Naive thymus-derived CD8-positive, alpha-beta T cell (primary cell): ENCODE data around the gene TBC1D5. TPM values are rescaled to one million over a fixed set of nuclear protein-coding genes. Genes with fewer than 3 reads are reported as not detected.
"Not testable (repeated sequence)": the region's sequence is repeated elsewhere in the genome, so short reads cannot be mapped to it uniquely, and the experiment has no call there.

Experiments
- ATAC-seq, 2 donors: fragments of 150-1000 bp; cut with Tn5 transposase in 1 of 2; sonication (Bioruptor Pico), chemical (Tn5 transposase) in 1 of 2; 1 replicate in 1 of 2; 2 replicates in 1 of 2; pipeline ENCODE4 v1.10.0; 2021; ENCODE audit warnings: mild to moderate bottlenecking in 2 of 2, moderate library complexity in 2 of 2
- POLR2A ChIA-PET: fragments of 350-600 bp; sonication (Branson Sonifier 250); formaldehyde crosslinking; loops from one replicate; lab custom pipeline; 2021; ENCODE audit warnings: antibody characterized with exemption; lab: Charles Lee
- DNase-seq, 10 donors: peaks; one replicate each; pipeline versions ENCODE4 v3.0.0 to v3.0.0-alpha.2; 2020 to 2022
- H3K27ac Mint-ChIP-seq, 10 donors: one replicate each; pipeline ENCODE4 v1.8.0; 2020 to 2022; ENCODE audit warnings: mild to moderate bottlenecking in 10 of 10, mixed read lengths in 10 of 10, moderate library complexity in 4 of 10, inconsistent platforms in 1 of 10
- H3K27me3 Mint-ChIP-seq, 5 donors: one replicate each; pipeline ENCODE4 v1.8.0; 2021 to 2022; ENCODE audit warnings: mixed read lengths in 5 of 5
- H3K36me3 Mint-ChIP-seq, 3 donors: one replicate each; pipeline ENCODE4 v1.8.0; 2020 to 2022; ENCODE audit warnings: mixed read lengths in 3 of 3, mild to moderate bottlenecking in 2 of 3, inconsistent platforms in 1 of 3
- H3K4me1 Mint-ChIP-seq, 4 donors: one replicate each; pipeline ENCODE4 v1.8.0; 2021 to 2022; ENCODE audit warnings: mixed read lengths in 4 of 4
- H3K4me3 Mint-ChIP-seq, 10 donors: one replicate each; pipeline ENCODE4 v1.8.0; 2020 to 2022; ENCODE audit warnings: mild to moderate bottlenecking in 10 of 10, mixed read lengths in 10 of 10, moderate library complexity in 6 of 10, inconsistent platforms in 1 of 10
- H3K9me3 Mint-ChIP-seq, 9 donors: one replicate each; pipeline ENCODE4 v1.8.0; 2020 to 2022; ENCODE audit warnings: mixed read lengths in 9 of 9, mild to moderate bottlenecking in 3 of 9, inconsistent platforms in 1 of 9, moderate library complexity in 1 of 9
- polyA plus RNA-seq, 3 donors: library from polyadenylated mRNA; unstranded; fragments of 300-500 nt; fragmentation: Illumina TruSeq; gene quantifications; one replicate each; pipeline ENCODE4 v1.2.3, GENCODE V29; 2021
- total RNA-seq, 8 experiments: library from RNA in 2 of 8; stranded (reverse) in 2 of 8; gene quantifications; one replicate each; pipeline ENCODE4 v1.2.3 and lab custom pipeline; 2021 to 2026

The TBC1D5 gene
- total and polyA plus RNA-seq, 5 experiments from 2014 or later: 21.8 to 34.7 (median 27.2) TPM

GRCh38 chr3:17500618-17501017 is 241.8 kb downstream of the TBC1D5 start:
- DNase-seq (no peak), ATAC-seq (no peak)
- H3K27me3 Mint-ChIP-seq: no peaks in the 10 kb centered on the region
- H3K4me1 Mint-ChIP-seq: no peaks in the 10 kb centered on the region
- peaks cover 0 to 18% (median 14%) of the 10 kb centered on the region in 3 donors for H3K36me3 Mint-ChIP-seq
- no peak overlapping the region for H3K27ac Mint-ChIP-seq
- POLR2A ChIA-PET: no interaction called here
- peaks cover 0 to 2% (median 0%) of the 10 kb centered on the region in 9 donors for H3K9me3 Mint-ChIP-seq
- H3K4me3 Mint-ChIP-seq: no peak overlapping the region

- no peak overlapping the region for H3K27ac Mint-ChIP-seq
- POLR2A ChIA-PET: no interaction called here
- ATAC-seq (no peak), DNase-seq (no peak)
- H3K27me3 Mint-ChIP-seq: no peaks in the 10 kb centered on the region
- H3K4me1 Mint-ChIP-seq: no peaks in the 10 kb centered on the region
- peaks cover 4 to 41% (median 23%) of the 10 kb centered on the region in 9 donors for H3K9me3 Mint-ChIP-seq
- H3K4me3 Mint-ChIP-seq: no peak overlapping the region
- H3K36me3 Mint-ChIP-seq: peaks cover 2 to 40% (median 37%) of the 10 kb centered on the region in 3 donors
These were observed 248.2 kb downstream of the TBC1D5 start for GRCh38 chr3:17494117-17494809.

GRCh38 chr3:17491601-17492000 is 250.8 kb downstream of the TBC1D5 start:
- no peaks in the 10 kb centered on the region for H3K4me1 Mint-ChIP-seq
- H3K27me3 Mint-ChIP-seq: no peaks in the 10 kb centered on the region
- ATAC-seq (no peak), DNase-seq (no peak)
- no peak overlapping the region for H3K4me3 Mint-ChIP-seq
- H3K36me3 Mint-ChIP-seq: peaks cover 9 to 51% (median 38%) of the 10 kb centered on the region in 3 donors
- H3K9me3 Mint-ChIP-seq: peaks cover 4 to 54% (median 28%) of the 10 kb centered on the region in 9 donors
- POLR2A ChIA-PET: no interaction called here
- no peak overlapping the region for H3K27ac Mint-ChIP-seq

GRCh38 chr3:17491190-17491589 is 251.2 kb downstream of the TBC1D5 start:
- H3K9me3 Mint-ChIP-seq: peaks cover 4 to 54% (median 28%) of the 10 kb centered on the region in 9 donors
- H3K4me3 Mint-ChIP-seq, POLR2A ChIA-PET, H3K27me3 Mint-ChIP-seq, H3K27ac Mint-ChIP-seq, H3K4me1 Mint-ChIP-seq, DNase-seq, ATAC-seq: not testable (repeated sequence)
- H3K36me3 Mint-ChIP-seq: peaks cover 9 to 49% (median 38%) of the 10 kb centered on the region in 3 donors

GRCh38 chr3:17489139-17489538 is 253.3 kb downstream of the TBC1D5 start:
- no peak for DNase-seq
- H3K27me3 Mint-ChIP-seq: no peaks in the 10 kb centered on the region
- no peaks in the 10 kb centered on the region for H3K4me1 Mint-ChIP-seq
- no peak overlapping the region for H3K4me3 Mint-ChIP-seq
- H3K36me3 Mint-ChIP-seq: peaks cover 9 to 40% (median 32%) of the 10 kb centered on the region in 3 donors
- H3K9me3 Mint-ChIP-seq: peaks cover 4 to 54% (median 28%) of the 10 kb centered on the region in 9 donors
- POLR2A ChIA-PET: no interaction called here
- no peak overlapping the region for H3K27ac Mint-ChIP-seq
- ATAC-seq: no peak

GRCh38 chr3:17481116-17481515 is 261.3 kb downstream of the TBC1D5 start:
- ATAC-seq (no peak), DNase-seq (no peak)
- Mint-ChIP-seq H3K27me3 (no peaks in the 10 kb centered on the region), H3K36me3 (peaks cover 0 to 16% (median 7%) of the 10 kb centered on the region in 3 donors), H3K9me3 (no peaks in the 10 kb centered on the region), H3K4me1 (no peaks in the 10 kb centered on the region), H3K27ac (no peak overlapping the region), H3K4me3 (no peak overlapping the region)
- POLR2A ChIA-PET: no interaction called here

- H3K9me3 Mint-ChIP-seq: no peaks in the 10 kb centered on the region
- no peak overlapping the region for H3K27ac Mint-ChIP-seq
- POLR2A ChIA-PET: no interaction called here
- no peak for DNase-seq
- H3K36me3 Mint-ChIP-seq: peaks cover 0 to 16% (median 7%) of the 10 kb centered on the region in 3 donors
- ATAC-seq: no peak
- no peak overlapping the region for H3K4me3 Mint-ChIP-seq
- no peaks in the 10 kb centered on the region for H3K27me3 Mint-ChIP-seq
- no peaks in the 10 kb centered on the region for H3K4me1 Mint-ChIP-seq
These were observed 262.6 kb downstream of the TBC1D5 start for GRCh38 chr3:17479681-17480405.

- POLR2A ChIA-PET: no interaction called here
These were observed 263.8 kb downstream of the TBC1D5 start for GRCh38 chr3:17478673-17479072.

GRCh38 chr3:17473761-17474160 is 268.7 kb downstream of the TBC1D5 start:
- H3K9me3 Mint-ChIP-seq: no peaks in the 10 kb centered on the region
- POLR2A ChIA-PET: no interaction called here
- no peak overlapping the region for H3K27ac Mint-ChIP-seq
- peaks cover 0 to 7% (median 2%) of the 10 kb centered on the region in 3 donors for H3K36me3 Mint-ChIP-seq
- ATAC-seq: no peak
- H3K4me3 Mint-ChIP-seq: no peak overlapping the region
- no peak for DNase-seq
- peaks cover 0 to 2% (median 0%) of the 10 kb centered on the region in 4 donors for H3K4me1 Mint-ChIP-seq
- no peaks in the 10 kb centered on the region for H3K27me3 Mint-ChIP-seq

More at GRCh38 chr3:17478673-17479072, 263.8 kb downstream of the TBC1D5 start:
- Mint-ChIP-seq H3K27ac (no peak overlapping the region), H3K9me3 (no peaks in the 10 kb centered on the region), H3K36me3 (peaks cover 0 to 16% (median 7%) of the 10 kb centered on the region in 3 donors), H3K4me1 (no peaks in the 10 kb centered on the region), H3K27me3 (no peaks in the 10 kb centered on the region), H3K4me3 (no peak overlapping the region)
- DNase-seq (no peak), ATAC-seq (no peak)

- peaks cover 0 to 2% (median under 1%) of the 10 kb centered on the region in 4 donors for H3K4me1 Mint-ChIP-seq
- DNase-seq: no peak
- POLR2A ChIA-PET: no interaction called here
- H3K4me3 Mint-ChIP-seq: no peak overlapping the region
- peaks cover 0 to 21% (median 5%) of the 10 kb centered on the region in 3 donors for H3K36me3 Mint-ChIP-seq
- H3K9me3 Mint-ChIP-seq: no peaks in the 10 kb centered on the region
- H3K27ac Mint-ChIP-seq: no peak overlapping the region
- H3K27me3 Mint-ChIP-seq: no peaks in the 10 kb centered on the region
- ATAC-seq: no peak
These were observed 272.5 kb downstream of the TBC1D5 start for GRCh38 chr3:17469954-17470353.

- POLR2A ChIA-PET: no interaction called here
- Mint-ChIP-seq H3K4me3 (no peak overlapping the region), H3K4me1 (peaks cover 0 to 2% (median under 1%) of the 10 kb centered on the region in 4 donors), H3K27me3 (no peaks in the 10 kb centered on the region), H3K36me3 (peaks cover under 1 to 25% (median 7%) of the 10 kb centered on the region in 3 donors), H3K9me3 (no peaks in the 10 kb centered on the region), H3K27ac (no peak overlapping the region)
- ATAC-seq (no peak), DNase-seq (no peak)
These were observed 272.9 kb downstream of the TBC1D5 start for GRCh38 chr3:17469520-17469919.

GRCh38 chr3:17466028-17466427 is 276.4 kb downstream of the TBC1D5 start:
- Mint-ChIP-seq H3K4me1 (peaks cover 0 to 1% (median 0%) of the 10 kb centered on the region in 4 donors), H3K9me3 (peaks cover 0 to 3% (median 0%) of the 10 kb centered on the region in 9 donors), H3K27me3 (no peaks in the 10 kb centered on the region), H3K4me3 (no peak overlapping the region), H3K36me3 (peaks cover 5 to 24% (median 14%) of the 10 kb centered on the region in 3 donors), H3K27ac (no peak overlapping the region)
- ATAC-seq: no peak
- POLR2A ChIA-PET: no interaction called here
- no peak for DNase-seq

- no peak overlapping the region for H3K4me3 Mint-ChIP-seq
- peaks cover 8 to 35% (median 17%) of the 10 kb centered on the region in 3 donors for H3K36me3 Mint-ChIP-seq
- no peak for ATAC-seq
- no peaks in the 10 kb centered on the region for H3K27me3 Mint-ChIP-seq
- no peaks in the 10 kb centered on the region for H3K4me1 Mint-ChIP-seq
- DNase-seq: no peak
- no peak overlapping the region for H3K27ac Mint-ChIP-seq
- H3K9me3 Mint-ChIP-seq: peaks cover 0 to 3% (median 0%) of the 10 kb centered on the region in 9 donors
- POLR2A ChIA-PET: no interaction called here
These were observed 282.9 kb downstream of the TBC1D5 start for GRCh38 chr3:17459470-17459993.
